Cardiac muscle cell (in vitro differentiated cells and primary cell): ENCODE results near the gene MALT1. TPM values are rescaled to one million over a fixed set of nuclear protein-coding genes. Genes with fewer than 3 reads are reported as not detected.
"Not testable (repeated sequence)": the region's sequence is repeated elsewhere in the genome, so short reads cannot be mapped to it uniquely, and the experiment has no call there.

ENCODE experiments used
- DNase-seq, 2 donors: peaks; one replicate each; pipeline versions ENCODE4 v3.0.0 to v3.0.0-alpha.2; 2010 to 2017; ENCODE audit warnings: low read depth in 1 of 2, low spot score in 1 of 2
- H3K27ac ChIP-seq: fragments of 200-600 bp; sonication (generic); 2 replicates; pipeline ENCODE4 v1.5.1; 2016
- H3K27me3 ChIP-seq: fragments of 200-600 bp; sonication (generic); 2 replicates; pipeline ENCODE4 v1.6.0; 2016; ENCODE audit warnings: control low read depth
- H3K36me3 ChIP-seq: fragments of 200-600 bp; sonication (generic); 2 replicates; pipeline ENCODE4 v1.5.1; 2016; ENCODE audit warnings: control low read depth
- H3K4me1 ChIP-seq: fragments of 200-600 bp; sonication (generic); 2 replicates; pipeline ENCODE4 v1.8.1; 2017; ENCODE audit warnings: low read depth, mild to moderate bottlenecking, mixed run types
- H3K4me3 ChIP-seq: fragments of 200-600 bp; sonication (generic); 2 replicates; pipeline ENCODE4 v1.5.1; 2016; ENCODE audit warnings: mild to moderate bottlenecking
- H3K9me3 ChIP-seq: fragments of 200-600 bp; sonication (generic); 2 replicates; pipeline ENCODE4 v1.5.1; 2017; ENCODE audit warnings: low read depth, mild to moderate bottlenecking, control low read depth
- CTCF ChIP-seq: IDR thresholded peaks from 2 replicates; pipeline ENCODE4 v1.5.1; 2012; ENCODE audit warnings: low read depth, mild to moderate bottlenecking, low read length
- polyA plus RNA-seq: library from polyadenylated mRNA; unstranded; fragments of >200 nt; fragmentation: Nextera tagmentation; extraction: Ambion mirVana; gene quantifications from 2 replicates; pipeline ENCODE4 v1.2.1, GENCODE V29; 2016
- total RNA-seq: library from RNA; depleted of rRNA; stranded (reverse); fragments of >200 nt; gene quantifications from 2 replicates; pipeline ENCODE4 v1.2.3, GENCODE V29; 2016

The MALT1 gene
- total and polyA plus RNA-seq, 2 experiments from 2014 or later: 33.6 to 51.8 TPM

- H3K4me1 ChIP-seq: no peaks in the 10 kb centered on the region
- no peak for TF ChIP-seq CTCF
- no peak overlapping the region for H3K4me3 ChIP-seq
- DNase-seq: no peak
- H3K27ac ChIP-seq: no peak overlapping the region
- no peaks in the 10 kb centered on the region for H3K27me3 ChIP-seq
- no peaks in the 10 kb centered on the region for H3K36me3 ChIP-seq
- H3K9me3 ChIP-seq: no peaks in the 10 kb centered on the region
Observed at GRCh38 chr18:58646334-58646862, 24.9 kb upstream of the MALT1 start.

GRCh38 chr18:58649966-58650816 lies 21.1 kb upstream of the MALT1 start:
- no peak for TF ChIP-seq CTCF
- H3K4me3 ChIP-seq: no peak overlapping the region

GRCh38 chr18:58650830-58651229 lies 20.4 kb upstream of the MALT1 start:
- not testable (repeated sequence) for H3K36me3 ChIP-seq, H3K4me1 ChIP-seq, DNase-seq, H3K27me3 ChIP-seq, H3K27ac ChIP-seq, H3K4me3 ChIP-seq, H3K9me3 ChIP-seq

More at GRCh38 chr18:58649966-58650816, 21.1 kb upstream of the MALT1 start:
- Histone ChIP-seq H3K9me3 (no peaks in the 10 kb centered on the region), H3K36me3 (no peaks in the 10 kb centered on the region), H3K27ac (no peak overlapping the region), H3K4me1 (no peaks in the 10 kb centered on the region), H3K27me3 (no peaks in the 10 kb centered on the region)
- DNase-seq: no peak

- H3K27ac ChIP-seq, H3K36me3 ChIP-seq, H3K4me1 ChIP-seq, H3K9me3 ChIP-seq, H3K27me3 ChIP-seq, H3K4me3 ChIP-seq, DNase-seq: not testable (repeated sequence)
Observed at GRCh38 chr18:58653144-58653722, 18.0 kb upstream of the MALT1 start.

- DNase-seq: no peak
Observed at GRCh38 chr18:58653814-58654509, 17.3 kb upstream of the MALT1 start.

More at GRCh38 chr18:58653814-58654509, 17.3 kb upstream of the MALT1 start:
- no peaks in the 10 kb centered on the region for H3K27me3 ChIP-seq
- H3K27ac ChIP-seq: no peak overlapping the region
- TF ChIP-seq CTCF: no peak
- H3K4me1 ChIP-seq: no peaks in the 10 kb centered on the region
- no peak overlapping the region for H3K4me3 ChIP-seq
- no peaks in the 10 kb centered on the region for H3K9me3 ChIP-seq
- H3K36me3 ChIP-seq: no peaks in the 10 kb centered on the region
